ENCODE results near the gene MKS1. TPM values are rescaled to one million over a fixed set of nuclear protein-coding genes. Genes with fewer than 3 reads are reported as not detected.

Gene MKS1
- total and polyA plus RNA-seq, 10 of the 15 experiments (the other 5 are each of a cell fraction or from before 2014, with no cell fraction given) = 5.7 to 21.4 (median 13.9) TPM

DNA sequence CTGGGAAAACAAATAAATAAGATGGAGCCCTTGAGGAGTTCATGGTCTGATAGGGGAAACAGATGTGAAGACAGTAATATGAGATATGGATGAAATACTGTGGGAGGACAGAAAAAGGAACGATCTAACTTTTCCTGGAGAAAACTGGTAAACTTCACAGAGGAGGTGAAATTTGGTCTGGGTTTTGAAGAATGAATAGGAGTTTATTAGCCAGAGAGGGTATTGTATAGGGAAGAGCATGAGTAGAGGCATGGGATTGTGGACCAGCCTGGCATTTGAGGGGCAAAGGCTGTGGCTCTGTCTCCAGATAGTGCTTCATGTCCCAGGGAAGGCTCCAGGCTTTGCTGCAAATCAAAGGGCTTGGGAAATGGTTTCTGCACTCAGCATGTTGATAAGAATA lies 20.9 kb upstream of the MKS1 start (continued):
- TF ChIP-seq, protein P1, sequence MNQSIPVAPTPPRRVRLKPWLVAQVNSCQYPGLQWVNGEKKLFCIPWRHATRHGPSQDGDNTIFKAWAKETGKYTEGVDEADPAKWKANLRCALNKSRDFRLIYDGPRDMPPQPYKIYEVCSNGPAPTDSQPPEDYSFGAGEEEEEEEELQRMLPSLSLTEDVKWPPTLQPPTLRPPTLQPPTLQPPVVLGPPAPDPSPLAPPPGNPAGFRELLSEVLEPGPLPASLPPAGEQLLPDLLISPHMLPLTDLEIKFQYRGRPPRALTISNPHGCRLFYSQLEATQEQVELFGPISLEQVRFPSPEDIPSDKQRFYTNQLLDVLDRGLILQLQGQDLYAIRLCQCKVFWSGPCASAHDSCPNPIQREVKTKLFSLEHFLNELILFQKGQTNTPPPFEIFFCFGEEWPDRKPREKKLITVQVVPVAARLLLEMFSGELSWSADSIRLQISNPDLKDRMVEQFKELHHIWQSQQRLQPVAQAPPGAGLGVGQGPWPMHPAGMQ (IDR thresholded peaks at IDR 0.05; ENCODE audit: borderline replicate concordance) = no peak
- TF ChIP-seq, protein P2, sequence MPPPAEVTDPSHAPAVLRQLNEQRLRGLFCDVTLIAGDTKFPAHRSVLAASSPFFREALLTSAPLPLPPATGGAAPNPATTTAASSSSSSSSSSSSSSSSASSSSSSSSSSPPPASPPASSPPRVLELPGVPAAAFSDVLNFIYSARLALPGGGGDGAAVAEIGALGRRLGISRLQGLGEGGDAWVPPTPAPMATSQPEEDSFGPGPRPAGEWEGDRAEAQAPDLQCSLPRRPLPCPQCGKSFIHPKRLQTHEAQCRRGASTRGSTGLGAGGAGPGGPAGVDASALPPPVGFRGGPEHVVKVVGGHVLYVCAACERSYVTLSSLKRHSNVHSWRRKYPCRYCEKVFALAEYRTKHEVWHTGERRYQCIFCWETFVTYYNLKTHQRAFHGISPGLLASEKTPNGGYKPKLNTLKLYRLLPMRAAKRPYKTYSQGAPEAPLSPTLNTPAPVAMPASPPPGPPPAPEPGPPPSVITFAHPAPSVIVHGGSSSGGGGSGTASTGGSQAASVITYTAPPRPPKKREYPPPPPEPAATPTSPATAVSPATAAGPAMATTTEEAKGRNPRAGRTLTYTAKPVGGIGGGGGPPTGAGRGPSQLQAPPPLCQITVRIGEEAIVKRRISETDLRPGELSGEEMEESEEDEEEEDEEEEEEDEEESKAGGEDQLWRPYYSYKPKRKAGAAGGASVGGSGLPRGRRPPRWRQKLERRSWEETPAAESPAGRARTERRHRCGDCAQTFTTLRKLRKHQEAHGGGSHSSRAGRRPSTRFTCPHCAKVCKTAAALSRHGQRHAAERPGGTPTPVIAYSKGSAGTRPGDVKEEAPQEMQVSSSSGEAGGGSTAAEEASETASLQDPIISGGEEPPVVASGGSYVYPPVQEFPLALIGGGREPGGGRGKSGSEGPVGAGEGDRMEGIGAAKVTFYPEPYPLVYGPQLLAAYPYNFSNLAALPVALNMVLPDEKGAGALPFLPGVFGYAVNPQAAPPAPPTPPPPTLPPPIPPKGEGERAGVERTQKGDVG (CRISPR knock-in tag; IDR thresholded peaks at IDR 0.05) = no peak
- TF ChIP-seq PAX8 (IDR thresholded peaks at IDR 0.05) (no peak), MTA3 (IDR thresholded peaks at IDR 0.05; ENCODE audit: borderline replicate concordance, low read length) (no peak), NR2C2 (IDR thresholded peaks at IDR 0.05; ENCODE audit: borderline replicate concordance, control insufficient read depth, insufficient read length, low read depth) (no peak), ZNF207 (IDR thresholded peaks at IDR 0.05; ENCODE audit: borderline replicate concordance) (no peak), CBX5 (IDR thresholded peaks at IDR 0.05; ENCODE audit: low read depth) (no peak), NR2C1 (IDR thresholded peaks at IDR 0.05) (no peak)
- TF ChIP-seq, protein P3, sequence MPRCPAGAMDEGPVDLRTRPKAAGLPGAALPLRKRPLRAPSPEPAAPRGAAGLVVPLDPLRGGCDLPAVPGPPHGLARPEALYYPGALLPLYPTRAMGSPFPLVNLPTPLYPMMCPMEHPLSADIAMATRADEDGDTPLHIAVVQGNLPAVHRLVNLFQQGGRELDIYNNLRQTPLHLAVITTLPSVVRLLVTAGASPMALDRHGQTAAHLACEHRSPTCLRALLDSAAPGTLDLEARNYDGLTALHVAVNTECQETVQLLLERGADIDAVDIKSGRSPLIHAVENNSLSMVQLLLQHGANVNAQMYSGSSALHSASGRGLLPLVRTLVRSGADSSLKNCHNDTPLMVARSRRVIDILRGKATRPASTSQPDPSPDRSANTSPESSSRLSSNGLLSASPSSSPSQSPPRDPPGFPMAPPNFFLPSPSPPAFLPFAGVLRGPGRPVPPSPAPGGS (IDR thresholded peaks at IDR 0.05; ENCODE audit: borderline replicate concordance, insufficient read depth, low read depth, low read length, poor library complexity, severe bottlenecking) = no peak

Data from GM12878 (cell line).